Measurements from ENCODE around the gene ABCA6. TPM values are rescaled to one million over a fixed set of nuclear protein-coding genes. Genes with fewer than 3 reads are reported as not detected.

ABCA6 gene
- total RNA-seq, 1 experiment from 2014 or later: not detected

- no peaks in the 10 kb centered on the region for H4K20me1 ChIP-seq (ENCODE audit: low read length)
- intact Hi-C loops (cut with micrococcal nuclease): loop anchor here (10.0 kb wide), 1 partner anchor 274 kb away; no protein-coding TSS in a partner anchor
- POLR2A ChIA-PET (ENCODE audit: unreplicated experiment): no interaction called here
- H3K9ac ChIP-seq (ENCODE audit: low read length): no peak overlapping the region
- ATAC-seq (no peak), DNase-seq (no peak)
- 0 out of 2 replicates have a peak, but pooled peaks cover 3% of the 10 kb centered on the region for H3K9me2 ChIP-seq (replicated peaks; ENCODE audit: low read length)
- H3K4me2 ChIP-seq (ENCODE audit: low read length): no peak overlapping the region
- no peaks in the 10 kb centered on the region for H3K9me3 ChIP-seq (ENCODE audit: low read length)
- CTCF ChIA-PET: no interaction called here
- H3K4me3 ChIP-seq (ENCODE audit: low read length): no peak overlapping the region
- TF ChIP-seq EZH2 (IDR thresholded peaks at IDR 0.05; ENCODE audit: low read length, unreplicated experiment) (no peak), CTCF (conservative IDR thresholded peaks at IDR 0.05; ENCODE audit: low read depth, low read length) (no peak), EZH2phosphoT487 (IDR thresholded peaks at IDR 0.05; ENCODE audit: borderline replicate concordance, low read length) (no peak)
- no TSS peak for BruUV-seq (replicated peaks)
- H2AFZ ChIP-seq (ENCODE audit: low read length): no peak overlapping the region
- no peak overlapping the region for H3K27ac ChIP-seq (ENCODE audit: low read length)
- no peaks in the 10 kb centered on the region for H3F3A ChIP-seq (ENCODE audit: low read length, unreplicated experiment)
- H3K27me3 ChIP-seq (ENCODE audit: low read length): peaks cover 38% of the 10 kb centered on the region; the same call in 1 of the 2 replicates
- no peaks in the 10 kb centered on the region for H3K4me1 ChIP-seq (ENCODE audit: insufficient read depth, low read length)
- H3K79me2 ChIP-seq (ENCODE audit: low read length): no peaks in the 10 kb centered on the region
- no peaks in the 10 kb centered on the region for H3K36me3 ChIP-seq (ENCODE audit: low read depth, low read length)
Measured at GRCh38 chr17:69048634-69049033, 93.1 kb downstream of the ABCA6 start.

DNA sequence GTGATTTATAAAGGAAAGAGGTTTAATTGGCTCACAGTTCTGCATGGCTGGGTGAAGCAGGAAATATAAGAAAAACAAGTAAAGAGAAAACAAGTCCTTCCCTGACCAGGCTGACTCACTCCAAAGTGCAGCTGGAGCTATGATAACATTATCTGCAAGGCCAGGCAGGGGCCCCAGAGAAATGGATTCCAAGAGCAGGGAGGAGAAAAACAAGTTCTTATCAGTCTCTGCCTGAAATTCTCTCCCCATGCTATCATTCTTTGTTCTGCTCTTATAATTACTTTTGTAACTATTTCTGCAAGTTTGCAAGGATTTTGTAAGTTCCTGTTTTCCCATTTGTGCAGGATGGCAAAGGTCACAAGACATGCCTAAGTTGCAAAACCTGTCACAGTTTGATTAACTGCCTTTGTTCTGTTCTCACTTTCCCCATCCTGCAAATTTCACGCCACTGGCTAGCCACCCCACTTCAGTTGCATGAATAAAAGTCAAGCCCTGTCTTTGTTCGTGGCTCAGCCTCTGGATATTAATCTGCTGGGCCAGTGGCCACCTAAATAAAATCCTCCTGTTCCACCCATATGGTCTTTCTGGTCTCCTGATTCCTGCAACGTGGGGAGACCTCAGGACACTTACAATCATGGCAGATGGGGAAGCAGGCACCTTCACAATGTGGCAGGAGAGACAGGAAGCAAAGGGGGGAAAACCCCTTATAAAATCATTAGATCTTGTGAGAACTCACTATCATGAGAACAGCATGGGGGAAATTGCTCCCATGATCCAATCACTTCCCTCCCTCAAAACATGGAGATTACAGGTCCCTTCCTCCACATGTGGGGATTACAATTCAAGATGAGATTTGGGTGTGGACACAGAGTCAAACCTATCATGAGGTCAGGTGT is 94.1 kb downstream of the ABCA6 start:
- BruUV-seq (replicated peaks): no TSS peak
- TF ChIP-seq EZH2phosphoT487 (IDR thresholded peaks at IDR 0.05; ENCODE audit: borderline replicate concordance, low read length): no peak
- no peak for TF ChIP-seq CTCF (conservative IDR thresholded peaks at IDR 0.05; ENCODE audit: low read depth, low read length)
- TF ChIP-seq EZH2 (IDR thresholded peaks at IDR 0.05; ENCODE audit: low read length, unreplicated experiment): no peak
- no peak overlapping the region for H2AFZ ChIP-seq (ENCODE audit: low read length)
- no peak overlapping the region for H3K4me3 ChIP-seq (ENCODE audit: low read length)
- H3K27ac ChIP-seq (ENCODE audit: low read length): no peak overlapping the region
- H3F3A ChIP-seq (ENCODE audit: low read length, unreplicated experiment): no peaks in the 10 kb centered on the region
- H3K4me2 ChIP-seq (ENCODE audit: low read length): no peak overlapping the region
- intact Hi-C loops (cut with micrococcal nuclease): loop anchor here (10.0 kb wide), 1 partner anchor 273 kb away; no protein-coding TSS in a partner anchor
- H3K4me1 ChIP-seq (ENCODE audit: insufficient read depth, low read length): no peaks in the 10 kb centered on the region
- ChIA-PET CTCF (no interaction called here), POLR2A (ENCODE audit: unreplicated experiment) (interaction anchor here (0.6 kb wide), 1 partner anchor 20 kb away, joined by 3 read pairs; no protein-coding TSS in a partner anchor)
- DNase-seq (no peak), ATAC-seq (peak; percentile 80)
- no peaks in the 10 kb centered on the region for H3K79me2 ChIP-seq (ENCODE audit: low read length)
- 0 out of 2 replicates have a peak, but pooled peaks cover 3% of the 10 kb centered on the region for H3K9me2 ChIP-seq (replicated peaks; ENCODE audit: low read length)
- H4K20me1 ChIP-seq (ENCODE audit: low read length): no peaks in the 10 kb centered on the region
- H3K9me3 ChIP-seq (ENCODE audit: low read length): no peaks in the 10 kb centered on the region
- H3K9ac ChIP-seq (ENCODE audit: low read length): no peak overlapping the region
- no peaks in the 10 kb centered on the region for H3K36me3 ChIP-seq (ENCODE audit: low read depth, low read length)
- H3K27me3 ChIP-seq (ENCODE audit: low read length): peaks cover 30% of the 10 kb centered on the region; the same call in 1 of the 2 replicates

Data from PC-3 (cell line).